H1 (cell line): ENCODE data around the gene BPI. TPM values are rescaled to one million over a fixed set of nuclear protein-coding genes. Genes with fewer than 3 reads are reported as not detected.

Source experiments
- CTCF ChIA-PET: fragments of 300-600 bp; sonication (Branson Sonifier 250); formaldehyde crosslinking; loops from one replicate; lab custom pipeline; 2021; ENCODE audit not compliant: partially characterized antibody; lab: Charles Lee
- POLR2A ChIA-PET: fragments of 300-600 bp; sonication (Branson Sonifier 250); formaldehyde crosslinking; loops from one replicate; lab custom pipeline; 2021; ENCODE audit warnings: inconsistent platforms; ENCODE audit not compliant: partially characterized antibody; lab: Charles Lee
- DNase-seq, 2 experiments: peaks; one replicate each; pipeline versions ENCODE4 v3.0.0 to v3.0.0-alpha.2; 2010 to 2022; ENCODE audit warnings: low spot score in 2 of 2, low read depth in 1 of 2, mixed read lengths in 1 of 2
- FAIRE-seq: peaks from 2 replicates; lab custom pipeline; 2011; peaks lifted over from hg19 to GRCh38; lab: Jason Lieb, UNC
- H2AFZ ChIP-seq: 2 replicates; pipeline ENCODE4 v1.8.1; 2012; ENCODE audit warnings: low read length, inconsistent platforms
- H2AK5ac ChIP-seq: 2 replicates; pipeline ENCODE4 v1.6.1; 2013; ENCODE audit warnings: low read depth, low read length
- H2BK120ac ChIP-seq: replicated peaks from 2 replicates; pipeline ENCODE3; 2013; ENCODE audit warnings: low read depth, low read length, inconsistent platforms
- H2BK12ac ChIP-seq: 2 replicates; pipeline ENCODE4 v1.6.1; 2013; ENCODE audit warnings: low read depth, low read length
- H2BK15ac ChIP-seq: 2 replicates; pipeline ENCODE4 v1.6.1; 2013; ENCODE audit warnings: low read length
- H2BK20ac ChIP-seq: 2 replicates; pipeline ENCODE4 v1.6.1; 2013; ENCODE audit warnings: low read length
- H2BK5ac ChIP-seq: 2 replicates; pipeline ENCODE4 v1.6.1; 2013; ENCODE audit warnings: low read depth, low read length
- H3K14ac ChIP-seq: 2 replicates; pipeline ENCODE4 v1.6.1; 2013; ENCODE audit warnings: inconsistent platforms; ENCODE audit not compliant: insufficient read length
- H3K18ac ChIP-seq: 2 replicates; pipeline ENCODE4 v1.6.1; 2013; ENCODE audit warnings: low read length; ENCODE audit errors: extremely low read depth
- H3K23ac ChIP-seq: 2 replicates; pipeline ENCODE4 v1.6.1; 2013; ENCODE audit warnings: inconsistent platforms; ENCODE audit not compliant: insufficient read length
- H3K23me2 ChIP-seq: 2 replicates; pipeline ENCODE4 v1.6.1; 2013; ENCODE audit warnings: low read depth, low read length
- H3K27ac ChIP-seq: 2 replicates; pipeline ENCODE4 v1.6.1; 2011; ENCODE audit warnings: low read depth, low read length, inconsistent platforms
- H3K27me3 ChIP-seq, 4 experiments: replicated peaks in 1 of 4; 1 replicate in 1 of 4; 2 replicates in 3 of 4; pipeline versions ENCODE4 v1.6.1 to v1.8.1; 2011 to 2013; ENCODE audit warnings: low read length in 3 of 4, mild to moderate bottlenecking in 3 of 4, inconsistent platforms in 2 of 4, mixed read lengths in 2 of 4, moderate library complexity in 1 of 4; ENCODE audit not compliant: control insufficient read depth in 3 of 4, insufficient read depth in 3 of 4; ENCODE audit errors: extremely low read depth in 1 of 4
- H3K36me3 ChIP-seq, 4 experiments: 2 replicates each; pipeline versions ENCODE4 v1.6.1 to v1.8.1; 2011 to 2013; ENCODE audit warnings: mild to moderate bottlenecking in 4 of 4, low read length in 3 of 4, moderate library complexity in 2 of 4, control low read depth in 1 of 4, inconsistent platforms in 1 of 4; ENCODE audit not compliant: insufficient read depth in 4 of 4, control insufficient read depth in 2 of 4
- H3K4ac ChIP-seq: replicated peaks from 2 replicates; pipeline ENCODE3; 2013; ENCODE audit warnings: low read length, low read depth, mixed read lengths, inconsistent platforms; ENCODE audit not compliant: insufficient read length
- H3K4me1 ChIP-seq, 4 experiments: replicated peaks in 1 of 4; 1 replicate in 1 of 4; 2 replicates in 3 of 4; pipeline versions ENCODE4 v1.6.1 to v1.8.1; 2011 to 2013; ENCODE audit warnings: low read length in 3 of 4, inconsistent platforms in 2 of 4, mixed read lengths in 1 of 4; ENCODE audit not compliant: insufficient read depth in 4 of 4, control insufficient read depth in 3 of 4
- H3K4me2 ChIP-seq, 2 experiments: 2 replicates each; pipeline versions ENCODE4 v1.6.1 to v1.8.1; 2011 to 2013; ENCODE audit warnings: low read depth in 2 of 2, low read length in 2 of 2, control low read depth in 1 of 2, inconsistent platforms in 1 of 2, mild to moderate bottlenecking in 1 of 2; ENCODE audit not compliant: insufficient read depth in 1 of 2
- H3K4me3 ChIP-seq, 4 experiments: fragments of 200-600, 300-600 bp in 1 of 4; sonication (generic), shearing (Covaris generic), sonication (Bioruptor Twin) in 1 of 4; 2 replicates each; pipeline versions ENCODE4 v1.5.1 to v1.8.1; 2011 to 2016; ENCODE audit warnings: low read length in 4 of 4, low read depth in 3 of 4, control low read depth in 2 of 4, inconsistent platforms in 2 of 4, mild to moderate bottlenecking in 2 of 4, mixed read lengths in 1 of 4, moderate library complexity in 1 of 4; ENCODE audit not compliant: insufficient read depth in 2 of 4; ENCODE audit errors: extremely low read depth in 1 of 4
- H3K56ac ChIP-seq: replicated peaks from 2 replicates; pipeline ENCODE3; 2013; ENCODE audit warnings: low read depth, mild to moderate bottlenecking, mixed read lengths, low read length, inconsistent platforms; ENCODE audit not compliant: insufficient read length
- H3K79me1 ChIP-seq: 2 replicates; pipeline ENCODE4 v1.6.1; 2013; ENCODE audit warnings: low read depth, low read length, control low read depth
- H3K79me2 ChIP-seq, 2 experiments: 2 replicates each; pipeline versions ENCODE4 v1.6.1 to v1.8.1; 2012 to 2013; ENCODE audit warnings: low read length in 2 of 2, mild to moderate bottlenecking in 2 of 2, inconsistent platforms in 1 of 2; ENCODE audit not compliant: insufficient read depth in 2 of 2, control insufficient read depth in 1 of 2
- H3K9ac ChIP-seq, 4 experiments: replicated peaks in 1 of 4; 1 replicate in 1 of 4; 2 replicates in 3 of 4; pipeline versions ENCODE4 v1.6.1 to v1.8.1; 2011 to 2013; ENCODE audit warnings: low read depth in 3 of 4, low read length in 3 of 4, control low read depth in 2 of 4, mild to moderate bottlenecking in 2 of 4, moderate library complexity in 2 of 4, inconsistent platforms in 1 of 4; ENCODE audit errors: extremely low read depth in 1 of 4
- H3K9me3 ChIP-seq, 2 experiments: 2 replicates each; pipeline versions ENCODE4 v1.6.1 to v1.8.1; 2012 to 2013; ENCODE audit warnings: mild to moderate bottlenecking in 2 of 2, moderate library complexity in 2 of 2, control low read depth in 1 of 2, inconsistent platforms in 1 of 2, low read depth in 1 of 2, low read length in 1 of 2, mixed read lengths in 1 of 2; ENCODE audit not compliant: insufficient read depth in 2 of 2
- H4K20me1 ChIP-seq, 2 experiments: replicated peaks in 1 of 2; 2 replicates each; pipeline versions ENCODE3 to v1.8.1; 2011 to 2013; ENCODE audit warnings: inconsistent platforms in 2 of 2, low read length in 2 of 2, mild to moderate bottlenecking in 1 of 2; ENCODE audit not compliant: insufficient read depth in 2 of 2, control insufficient read depth in 1 of 2
- H4K5ac ChIP-seq: 2 replicates; pipeline ENCODE4 v1.6.1; 2013; ENCODE audit warnings: low read length, low read depth, mixed read lengths, inconsistent platforms; ENCODE audit not compliant: insufficient read length
- H4K8ac ChIP-seq: 2 replicates; pipeline ENCODE4 v1.8.0; 2013; ENCODE audit warnings: mild to moderate bottlenecking, moderate library complexity, low read length, inconsistent platforms; ENCODE audit not compliant: insufficient read depth; ENCODE audit errors: extremely low read depth
- H4K91ac ChIP-seq: replicated peaks from 2 replicates; pipeline ENCODE3; 2013; ENCODE audit warnings: low read length, mixed read lengths, inconsistent platforms; ENCODE audit not compliant: insufficient read length
- BACH1 ChIP-seq: IDR thresholded peaks from 2 replicates; pipeline ENCODE4 v1.6.1; 2012; ENCODE audit warnings: low read length, improper control_type of control experiment
- BCL11A ChIP-seq, 2 experiments: IDR thresholded peaks; one replicate each; pipeline ENCODE4 v1.6.1; 2011; ENCODE audit warnings: low read depth in 2 of 2, low read length in 2 of 2, mild to moderate bottlenecking in 2 of 2
- CREB1 ChIP-seq: IDR thresholded peaks from 2 replicates; pipeline ENCODE4 v1.6.1; 2012; ENCODE audit warnings: inconsistent platforms
- FOSL1 ChIP-seq: IDR thresholded peaks from 2 replicates; pipeline ENCODE4 v1.6.1; 2011; ENCODE audit warnings: mild to moderate bottlenecking, low read depth, low read length, moderate library complexity; ENCODE audit not compliant: insufficient read depth
- KDM1A ChIP-seq: fragments of 200-600, 300-600 bp; sonication (generic); IDR thresholded peaks from 2 replicates; pipeline ENCODE4 v1.7.1; 2016; ENCODE audit warnings: mild to moderate bottlenecking, low read length, borderline replicate concordance
- PHF8 ChIP-seq: fragments of 200-600 bp; sonication (generic); conservative IDR thresholded peaks from 2 replicates; pipeline ENCODE4 v1.7.1; 2012; ENCODE audit warnings: low read depth, mild to moderate bottlenecking, inconsistent platforms, low read length, moderate library complexity
- RAD21 ChIP-seq, 2 experiments: IDR thresholded peaks in 1 of 2; conservative IDR thresholded peaks in 1 of 2; 2 replicates each; pipeline ENCODE4 v1.6.1; 2011; ENCODE audit warnings: low read depth in 2 of 2, low read length in 2 of 2, improper control_type of control experiment in 1 of 2, inconsistent platforms in 1 of 2, mild to moderate bottlenecking in 1 of 2, moderate library complexity in 1 of 2
- SIX5 ChIP-seq: IDR thresholded peaks from 2 replicates; pipeline ENCODE4 v1.6.1; 2011; ENCODE audit warnings: mild to moderate bottlenecking, low read depth, low read length
- TAF1 ChIP-seq: IDR thresholded peaks from 2 replicates; pipeline ENCODE4 v1.6.1; 2011; ENCODE audit warnings: mild to moderate bottlenecking, low read depth, low read length
- TBP ChIP-seq: IDR thresholded peaks from 2 replicates; pipeline ENCODE4 v1.6.1; 2011; ENCODE audit warnings: low read depth, low read length, improper control_type of control experiment
- WGBS, 2 experiments: shearing (Covaris generic) in 1 of 2; methylation state at CpG; one replicate each; pipeline versions ENCODE4 v1.1.6 to v1.1.7; 2013 to 2015; ENCODE audit warnings: low lambda C conversion rate in 2 of 2, mixed read lengths in 2 of 2, inconsistent platforms in 1 of 2, low coverage in 1 of 2, missing lambda C conversion rate in 1 of 2; ENCODE audit not compliant: insufficient replicate concordance in 2 of 2, insufficient coverage in 1 of 2, insufficient read length in 1 of 2; ENCODE audit errors: extremely low coverage in 1 of 2, missing lambda C conversion rate in 1 of 2; 5-methylcytosine and 5-hydroxymethylcytosine counted together
- polyA plus RNA-seq, 7 experiments: library from polyadenylated mRNA; depleted of rRNA in 3 of 7; stranded (reverse) in 5 of 7; unstranded in 2 of 7; fragments of >200 nt in 5 of 7; fragments of 200-250 nt in 2 of 7; gene quantifications; 1 replicate in 5 of 7; 2 replicates in 1 of 7; 4 replicates in 1 of 7; pipeline versions ENCODE4 v1.2.1 to v1.2.3, GENCODE V29; 2011 to 2013; ENCODE audit warnings: missing spikeins in 2 of 7, mixed read lengths in 2 of 7
- total RNA-seq: library from RNA; stranded (reverse); fragmentation: NEBNext Ultra II Directional; extraction: Animal tissue kit (Norgen Biotek cat#: 25700); gene quantifications from 2 replicates; pipeline ENCODE4 v1.2.1, GENCODE V29; 2021
- TF ChIP-seq, protein P1 (sequence below): IDR thresholded peaks from 2 replicates; pipeline ENCODE4 v1.6.1; 2012; ENCODE audit warnings: low read length, inconsistent platforms

Gene BPI
- total and polyA plus RNA-seq, 2 of the 8 experiments (the other 6 are each of a cell fraction or from before 2014, with no cell fraction given): not detected

- no peak overlapping the region for H3K4me2 ChIP-seq
- no peak overlapping the region for H2BK5ac ChIP-seq
- H2AK5ac ChIP-seq: no peak overlapping the region
- peak; percentile 10 to 90 for DNase-seq
- no peak overlapping the region for H3K27ac ChIP-seq
- H3K27me3 ChIP-seq: no peaks in the 10 kb centered on the region; a peak in 1 of 7 replicates
- H2BK12ac ChIP-seq: 0 out of 2 replicates have a peak overlapping the region, but pooled peaks have one; percentile 42
- no peaks in the 10 kb centered on the region for H4K20me1 ChIP-seq
- no peak overlapping the region for H3K4me3 ChIP-seq
- no peaks in the 10 kb centered on the region for H3K79me1 ChIP-seq
- FAIRE-seq: peak; percentile 81
- H3K14ac ChIP-seq: no peak overlapping the region
- POLR2A ChIA-PET: interaction anchor here (2.0 kb wide), 1 partner anchor 9 kb away, joined by 6 read pairs; no protein-coding TSS in a partner anchor
- no peaks in the 10 kb centered on the region; a peak in 1 of 4 replicates for H3K9me3 ChIP-seq
- WGBS, 2 experiments: 60% methylated on average over 8 of the region's 8 CpGs; no CpG with 5 or more reads in 1 of the 2 experiments
- no peak overlapping the region for H3K56ac ChIP-seq
- CTCF ChIA-PET: interaction anchor here (0.6 to 5.7 kb wide), 42 partner anchors 8 to 274 kb away, joined by 3 to 47 read pairs (median 4); no protein-coding TSS in a partner anchor
- no peak overlapping the region for H3K4ac ChIP-seq
- H2BK15ac ChIP-seq: 0 out of 2 replicates have a peak overlapping the region, but pooled peaks have one; percentile 16
- H3K4me1 ChIP-seq: peaks cover 0 to 4% (median 2%) of the 10 kb centered on the region in 4 experiments; a peak in 3 of 7 replicates
- H3K23ac ChIP-seq: no peak overlapping the region
- H4K91ac ChIP-seq: no peak overlapping the region
- H2BK120ac ChIP-seq: no peak overlapping the region
- no peak overlapping the region for H2BK20ac ChIP-seq
- H2AFZ ChIP-seq: no peak overlapping the region
- no peak overlapping the region for H3K9ac ChIP-seq
- no peaks in the 10 kb centered on the region for H3K23me2 ChIP-seq
- no peak overlapping the region for H4K5ac ChIP-seq
- no peak overlapping the region for H3K18ac ChIP-seq
- no peaks in the 10 kb centered on the region for H3K79me2 ChIP-seq
- no peaks in the 10 kb centered on the region for H3K36me3 ChIP-seq
- H4K8ac ChIP-seq: peak overlapping the region; percentile 3; the same call in 1 of the 2 replicates
- TF ChIP-seq TBP (no peak), FOSL1 (no peak), BACH1 (no peak), PHF8 (no peak), BCL11A (IDR thresholded peaks at IDR 0.05; ENCODE audit: low read depth in 2 of 2, low read length in 2 of 2) (no peak), RAD21 (IDR thresholded peaks at IDR 0.05 in 1 of 2, conservative IDR thresholded peaks at IDR 0.05 in 1 of 2; ENCODE audit: low read depth in 2 of 2, low read length in 2 of 2) (peak; percentile 61 to 71), CREB1 (0 out of 2 replicates have a peak, but pooled peaks have one; percentile 18), TAF1 (no peak), SIX5 (no peak), KDM1A (no peak)
- TF ChIP-seq, protein P1, sequence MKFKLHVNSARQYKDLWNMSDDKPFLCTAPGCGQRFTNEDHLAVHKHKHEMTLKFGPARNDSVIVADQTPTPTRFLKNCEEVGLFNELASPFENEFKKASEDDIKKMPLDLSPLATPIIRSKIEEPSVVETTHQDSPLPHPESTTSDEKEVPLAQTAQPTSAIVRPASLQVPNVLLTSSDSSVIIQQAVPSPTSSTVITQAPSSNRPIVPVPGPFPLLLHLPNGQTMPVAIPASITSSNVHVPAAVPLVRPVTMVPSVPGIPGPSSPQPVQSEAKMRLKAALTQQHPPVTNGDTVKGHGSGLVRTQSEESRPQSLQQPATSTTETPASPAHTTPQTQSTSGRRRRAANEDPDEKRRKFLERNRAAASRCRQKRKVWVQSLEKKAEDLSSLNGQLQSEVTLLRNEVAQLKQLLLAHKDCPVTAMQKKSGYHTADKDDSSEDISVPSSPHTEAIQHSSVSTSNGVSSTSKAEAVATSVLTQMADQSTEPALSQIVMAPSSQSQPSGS: no peak
These were observed 990 bp downstream of the BPI start for GRCh38 chr20:38304845-38305447.
